Activated naive CD4-positive, alpha-beta T cell treated with anti-CD3 and anti-CD28 coated beads, Interleukin-2, amount 50 U/mL, for 72 hours (primary cell): ENCODE measurements around the gene LGALSL. TPM values are rescaled to one million over a fixed set of nuclear protein-coding genes. Genes with fewer than 3 reads are reported as not detected.

Experiments used
- ATAC-seq, 2 donors: fragments of 150-1000 bp; cut with Tn5 transposase; 2 replicates each; pipeline ENCODE4 v1.10.0; 2021; ENCODE audit warnings: mild to moderate bottlenecking in 2 of 2, moderate library complexity in 2 of 2
- DNase-seq, 2 donors: peaks; one replicate each; pipeline ENCODE4 v3.0.0; 2021 to 2022; ENCODE audit warnings: low spot score in 2 of 2
- H3K27ac Mint-ChIP-seq, 2 donors: one replicate each; pipeline ENCODE4 v1.8.0; 2022; ENCODE audit warnings: mild to moderate bottlenecking in 2 of 2, mixed read lengths in 2 of 2
- H3K36me3 Mint-ChIP-seq, 2 donors: one replicate each; pipeline ENCODE4 v1.8.0; 2022; ENCODE audit warnings: mixed read lengths in 2 of 2
- H3K9me3 Mint-ChIP-seq, 2 donors: one replicate each; pipeline ENCODE4 v1.8.0; 2022; ENCODE audit warnings: mixed read lengths in 2 of 2
- total RNA-seq, 2 donors: library from RNA; stranded (reverse); gene quantifications; one replicate each; pipeline ENCODE4 v1.2.3, GENCODE V29; 2022

Gene LGALSL
- total RNA-seq, 2 donors from 2014 or later = 1.0 to 1.2 TPM

- ATAC-seq (peak; percentile 20 to 43), DNase-seq (no peak)
- peak overlapping the region in 1 of 2 donors; percentile 57 for H3K27ac Mint-ChIP-seq
- no peaks in the 10 kb centered on the region for H3K9me3 Mint-ChIP-seq
- H3K36me3 Mint-ChIP-seq = no peaks in the 10 kb centered on the region
These were observed 25.5 kb downstream of the LGALSL start for GRCh38 chr2:64479259-64480117.

DNA sequence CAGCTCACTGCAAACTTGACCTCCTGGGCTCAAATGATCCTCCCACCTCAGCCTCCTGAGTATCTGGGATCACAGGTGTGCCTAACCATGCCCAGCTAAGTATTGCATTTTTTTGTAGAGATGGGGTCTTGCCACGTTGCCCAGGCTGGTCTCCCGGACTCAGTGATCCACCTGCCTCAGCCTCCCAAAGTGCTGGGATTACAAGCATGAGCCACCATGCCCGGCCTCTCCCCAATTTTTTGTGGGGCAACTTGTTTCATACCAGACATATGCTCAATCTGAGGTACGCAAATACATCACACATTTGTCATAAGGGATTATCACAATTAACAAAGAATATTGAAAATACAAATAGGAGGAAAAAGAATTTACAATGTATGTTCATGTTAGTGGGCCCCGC, 27.7 kb downstream of the LGALSL start:
- H3K27ac Mint-ChIP-seq = no peak overlapping the region
- no peak for DNase-seq
- ATAC-seq = no peak
- no peaks in the 10 kb centered on the region for H3K36me3 Mint-ChIP-seq
- no peaks in the 10 kb centered on the region for H3K9me3 Mint-ChIP-seq

DNA sequence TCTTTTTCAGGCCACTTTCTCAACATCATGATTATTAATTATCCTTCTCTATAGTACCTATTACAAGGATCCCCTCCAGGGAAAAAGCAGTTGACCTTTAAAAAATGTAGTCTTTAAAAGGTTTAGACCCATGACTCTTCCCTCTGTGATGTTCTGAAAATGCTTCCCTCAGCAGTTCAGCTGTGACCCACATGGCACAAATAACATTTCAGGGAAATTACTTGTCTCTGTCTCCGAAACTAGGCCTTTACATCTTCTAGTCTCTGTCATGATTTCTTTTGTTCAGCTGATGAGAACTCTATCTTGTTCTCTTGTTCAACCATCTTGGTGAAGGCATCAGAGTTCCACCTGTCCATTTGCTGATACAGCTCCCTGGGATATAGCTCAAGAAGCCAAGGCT, 28.3 kb downstream of the LGALSL start:
- Mint-ChIP-seq H3K36me3 (no peaks in the 10 kb centered on the region), H3K27ac (no peak overlapping the region), H3K9me3 (no peaks in the 10 kb centered on the region)
- ATAC-seq = no peak
- DNase-seq = no peak

DNA sequence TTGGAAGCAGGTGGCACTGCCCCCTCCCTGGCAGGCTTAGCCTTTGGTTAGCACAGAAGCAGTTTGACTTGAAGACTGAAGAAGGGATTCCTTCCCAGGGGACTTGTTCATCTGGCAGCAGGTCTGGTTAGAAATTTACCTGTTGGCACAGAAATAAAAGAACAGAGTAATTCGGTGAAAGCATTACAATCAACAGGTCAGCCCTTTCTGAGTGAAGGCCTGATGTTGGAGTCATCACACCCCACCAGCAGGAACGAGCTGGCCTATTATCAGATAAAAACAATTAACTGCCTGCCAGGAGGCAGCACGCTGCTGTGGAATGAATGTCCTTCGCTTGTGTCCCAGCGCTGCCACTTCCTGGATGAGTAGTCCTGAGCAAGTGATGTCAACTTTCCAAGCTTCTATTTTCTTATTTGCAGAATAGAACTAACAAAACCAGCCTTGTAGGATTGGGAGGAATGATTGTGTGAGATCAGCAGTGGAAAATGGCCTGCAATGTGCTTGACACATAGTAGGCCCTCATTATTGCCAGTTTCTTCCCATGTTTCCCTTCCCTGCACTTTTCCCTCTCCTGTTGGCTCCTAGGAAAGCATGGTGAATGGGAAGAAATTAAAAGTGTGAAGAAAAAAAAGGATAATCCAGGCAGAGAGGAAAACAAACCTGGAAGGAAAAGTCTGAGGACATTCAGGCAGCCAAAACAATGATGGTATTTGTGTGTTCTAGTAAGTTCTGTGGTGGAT, 29.0 kb downstream of the LGALSL start:
- Mint-ChIP-seq H3K27ac (no peak overlapping the region), H3K36me3 (no peaks in the 10 kb centered on the region), H3K9me3 (no peaks in the 10 kb centered on the region)
- no peak for DNase-seq
- ATAC-seq = no peak

DNA sequence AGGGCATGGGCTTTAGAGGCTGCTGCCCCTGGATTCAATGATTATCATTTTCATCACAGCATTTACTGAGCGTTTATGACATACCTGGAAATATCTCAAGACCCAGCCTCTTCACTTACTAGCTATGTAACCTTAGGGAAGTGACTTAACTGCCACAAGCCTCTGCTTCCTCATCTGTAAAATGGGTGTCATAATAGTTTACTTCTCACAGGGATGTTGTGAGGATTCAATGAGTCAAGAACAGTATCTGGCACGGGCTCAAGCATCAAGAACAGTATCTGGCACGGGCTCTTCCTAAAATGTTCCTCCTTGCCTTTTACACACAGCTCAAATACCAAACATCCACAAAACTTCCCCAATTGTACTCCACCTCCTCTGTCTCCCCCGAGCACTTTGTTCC, 31.4 kb downstream of the LGALSL start:
- no peak for DNase-seq
- no peaks in the 10 kb centered on the region for H3K9me3 Mint-ChIP-seq
- ATAC-seq = no peak
- H3K36me3 Mint-ChIP-seq = no peaks in the 10 kb centered on the region
- no peak overlapping the region for H3K27ac Mint-ChIP-seq

- DNase-seq = no peak
- no peaks in the 10 kb centered on the region for H3K9me3 Mint-ChIP-seq
- H3K27ac Mint-ChIP-seq = no peak overlapping the region
- ATAC-seq = no peak
- no peaks in the 10 kb centered on the region for H3K36me3 Mint-ChIP-seq
These were observed 32.0 kb downstream of the LGALSL start for GRCh38 chr2:64485961-64486360.

- Mint-ChIP-seq H3K36me3 (no peaks in the 10 kb centered on the region), H3K9me3 (no peaks in the 10 kb centered on the region), H3K27ac (no peak overlapping the region)
- ATAC-seq = no peak
- no peak for DNase-seq
These were observed 33.5 kb downstream of the LGALSL start for GRCh38 chr2:64487256-64488049.

DNA sequence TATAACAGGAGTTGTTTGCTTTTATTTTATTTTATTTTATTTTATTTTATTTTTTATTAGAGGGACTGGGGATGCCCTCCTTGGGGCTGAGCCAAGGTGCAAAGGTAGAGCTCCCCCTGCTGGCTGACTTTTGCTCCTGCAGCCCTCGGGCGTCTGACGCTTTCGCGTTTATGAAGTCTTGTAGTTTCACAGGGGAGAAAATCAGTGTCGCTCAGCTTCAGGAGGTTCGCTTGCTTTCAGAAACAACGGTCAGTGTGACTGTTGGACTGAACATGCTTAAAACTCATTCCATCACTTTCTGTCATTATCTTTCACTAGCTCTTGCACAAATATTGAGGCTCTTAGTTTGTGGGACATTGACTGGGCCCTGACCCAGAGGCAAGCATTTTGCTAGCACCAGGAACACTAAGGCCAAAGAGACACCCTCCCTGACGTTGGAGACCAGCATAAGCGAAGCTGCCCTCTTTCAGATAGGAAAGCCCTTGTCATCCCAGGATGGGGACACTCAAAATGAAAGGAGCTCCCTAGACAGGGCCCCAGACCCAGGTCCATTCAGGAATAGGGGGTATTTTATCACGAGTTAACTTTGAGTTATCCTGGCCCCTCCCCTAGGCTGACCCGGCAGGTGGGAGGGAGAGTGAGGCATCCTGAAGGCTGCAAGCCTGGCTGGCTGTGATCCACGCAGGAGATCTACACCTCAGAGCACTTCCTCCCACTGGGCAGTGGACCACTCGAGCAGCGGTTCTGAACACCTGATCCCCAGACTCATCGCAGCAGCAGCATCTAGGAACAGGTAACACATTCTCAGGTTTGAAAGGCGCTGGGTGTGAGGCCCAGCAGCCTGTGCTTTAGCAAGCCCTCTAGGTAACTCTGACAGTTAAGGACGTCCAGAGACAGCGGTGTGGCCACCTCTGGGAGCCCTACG, 34.4 kb downstream of the LGALSL start:
- DNase-seq (peak in 1 of 2 donors; percentile 88), ATAC-seq (peak; percentile 71 to 84)
- no peaks in the 10 kb centered on the region for H3K36me3 Mint-ChIP-seq
- H3K27ac Mint-ChIP-seq = no peak overlapping the region
- H3K9me3 Mint-ChIP-seq = no peaks in the 10 kb centered on the region

GRCh38 chr2:64489081-64489751, 35.3 kb downstream of the LGALSL start:
- Mint-ChIP-seq H3K27ac (no peak overlapping the region), H3K9me3 (no peaks in the 10 kb centered on the region), H3K36me3 (no peaks in the 10 kb centered on the region)
- DNase-seq (no peak), ATAC-seq (no peak)

GRCh38 chr2:64491426-64491825, 37.5 kb downstream of the LGALSL start:
- Mint-ChIP-seq H3K9me3 (no peaks in the 10 kb centered on the region), H3K27ac (no peak overlapping the region), H3K36me3 (no peaks in the 10 kb centered on the region)
- DNase-seq = no peak
- no peak for ATAC-seq

- H3K9me3 Mint-ChIP-seq = no peaks in the 10 kb centered on the region
- H3K27ac Mint-ChIP-seq = no peak overlapping the region
- no peak for DNase-seq
- no peak for ATAC-seq
- no peaks in the 10 kb centered on the region for H3K36me3 Mint-ChIP-seq
These were observed 38.3 kb downstream of the LGALSL start for GRCh38 chr2:64492272-64492671.

DNA sequence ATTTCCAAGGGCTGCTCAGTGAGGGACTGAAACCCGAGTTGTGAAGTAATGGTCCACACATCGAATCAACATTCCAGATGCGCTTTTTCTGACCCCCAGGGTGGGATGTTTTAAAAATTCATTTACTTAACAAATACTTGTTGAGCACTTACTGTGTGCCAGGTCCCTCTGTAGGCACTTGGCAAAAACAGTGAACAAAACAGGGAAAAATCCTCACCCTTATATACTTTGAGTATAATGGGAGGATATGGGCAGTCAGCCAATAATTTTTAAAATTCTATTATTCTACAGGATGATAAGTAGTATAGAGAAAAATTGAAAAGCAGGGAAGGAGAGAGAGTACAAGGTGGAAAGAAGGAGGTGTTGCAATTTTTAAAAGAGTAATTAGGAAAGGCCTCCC, 38.9 kb downstream of the LGALSL start:
- H3K9me3 Mint-ChIP-seq = no peaks in the 10 kb centered on the region
- DNase-seq (no peak), ATAC-seq (no peak)
- no peak overlapping the region for H3K27ac Mint-ChIP-seq
- no peaks in the 10 kb centered on the region for H3K36me3 Mint-ChIP-seq

DNA sequence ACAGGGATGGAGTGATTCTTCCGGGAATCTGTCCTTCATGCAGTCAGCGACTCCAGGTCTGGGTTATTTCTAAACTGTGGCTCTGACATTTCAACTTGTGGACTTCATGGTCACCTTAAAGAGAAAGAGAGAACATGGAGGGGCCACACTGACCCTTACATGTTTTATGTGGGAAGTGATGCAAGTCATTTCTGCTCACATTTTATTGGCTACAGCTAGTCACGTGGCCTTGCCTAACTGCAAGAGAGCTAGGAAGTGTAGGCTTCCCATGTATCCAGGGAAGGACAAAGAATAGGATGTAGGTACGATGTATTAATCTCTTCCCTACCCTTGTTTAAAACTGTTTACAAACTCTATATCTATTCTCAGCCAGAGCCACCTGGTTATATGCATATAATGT, 39.8 kb downstream of the LGALSL start:
- H3K9me3 Mint-ChIP-seq = no peaks in the 10 kb centered on the region
- DNase-seq = no peak
- no peak overlapping the region for H3K27ac Mint-ChIP-seq
- no peaks in the 10 kb centered on the region for H3K36me3 Mint-ChIP-seq
- no peak for ATAC-seq

DNA sequence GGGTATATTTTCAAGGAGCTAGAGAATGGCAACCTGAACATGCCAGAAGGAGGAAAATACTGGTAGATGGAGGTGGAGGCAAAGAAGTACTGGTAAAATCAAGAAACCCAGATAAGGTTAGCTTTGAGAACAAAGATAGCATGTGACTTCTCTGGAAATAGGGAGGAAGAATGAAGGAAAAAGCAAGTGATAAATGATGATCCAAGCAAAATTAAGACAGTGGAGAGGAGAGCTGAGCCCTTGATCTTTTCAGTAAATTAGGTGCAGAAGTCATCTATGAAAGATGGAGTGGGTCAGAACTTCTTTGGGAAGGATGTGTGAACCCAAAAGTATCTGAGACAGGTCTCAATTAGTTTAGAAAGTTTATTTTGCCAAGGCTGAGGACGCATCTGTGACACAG, 44.5 kb downstream of the LGALSL start:
- ATAC-seq (no peak), DNase-seq (no peak)
- Mint-ChIP-seq H3K9me3 (no peaks in the 10 kb centered on the region), H3K27ac (no peak overlapping the region), H3K36me3 (no peaks in the 10 kb centered on the region)

DNA sequence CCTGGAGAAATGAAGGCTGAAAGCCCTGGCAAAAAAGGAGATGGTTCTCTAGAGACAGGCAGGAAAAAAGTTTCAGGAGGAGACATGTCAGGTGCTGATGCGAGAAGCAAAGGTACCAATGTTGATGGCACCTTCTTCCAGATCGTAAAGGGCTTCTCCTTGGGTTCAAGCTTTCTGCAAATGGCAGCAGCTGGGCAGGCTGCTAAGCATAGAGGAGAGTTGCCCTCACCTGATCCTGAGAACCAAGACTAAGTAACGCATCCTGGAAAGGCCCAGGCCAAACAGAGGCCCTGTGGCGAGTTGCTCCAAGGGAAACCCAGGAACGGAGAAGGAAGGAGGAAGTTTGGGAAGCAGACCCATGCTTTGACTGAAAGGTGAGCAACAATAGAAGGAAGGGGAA, 46.6 kb downstream of the LGALSL start:
- Mint-ChIP-seq H3K36me3 (no peaks in the 10 kb centered on the region), H3K9me3 (no peaks in the 10 kb centered on the region), H3K27ac (no peak overlapping the region)
- DNase-seq (no peak), ATAC-seq (no peak)

DNA sequence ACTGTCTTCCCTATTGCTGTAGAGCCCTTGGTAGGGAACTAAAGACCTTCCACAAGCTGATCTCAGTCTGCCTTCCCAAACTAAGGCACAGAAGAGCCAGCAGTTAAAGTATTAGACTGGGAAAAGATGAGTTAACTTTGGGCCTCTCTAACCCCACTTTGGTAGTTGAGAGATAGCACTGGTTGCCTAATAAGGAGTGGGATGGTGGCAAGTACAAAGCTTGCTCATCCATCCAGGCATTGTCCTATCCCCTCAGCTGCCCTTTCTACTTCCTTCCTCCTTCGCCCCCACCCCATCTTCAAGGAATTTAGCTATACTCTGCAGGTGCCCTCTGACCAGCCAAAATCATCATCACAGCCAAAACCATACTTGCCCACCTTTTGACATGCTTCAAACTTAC, 48.0 kb downstream of the LGALSL start:
- Mint-ChIP-seq H3K36me3 (no peaks in the 10 kb centered on the region), H3K27ac (peak overlapping the region in 1 of 2 donors; percentile 1), H3K9me3 (no peaks in the 10 kb centered on the region)
- DNase-seq (no peak), ATAC-seq (no peak)
